Neural progenitor cell (in vitro differentiated cells): ENCODE results near the gene VDAC2.

Source experiments
- EZH2 ChIP-seq: fragments of 200-600 bp; sonication (generic); IDR thresholded peaks from 2 replicates; pipeline ENCODE4 v1.6.1; 2017; ENCODE audit warnings: antibody characterized with exemption, mild to moderate bottlenecking, moderate library complexity
- EZH2phosphoT487 ChIP-seq: fragments of 200-600 bp; sonication (generic); IDR thresholded peaks from 2 replicates; pipeline ENCODE4 v1.6.1; 2017; ENCODE audit warnings: antibody characterized with exemption

DNA sequence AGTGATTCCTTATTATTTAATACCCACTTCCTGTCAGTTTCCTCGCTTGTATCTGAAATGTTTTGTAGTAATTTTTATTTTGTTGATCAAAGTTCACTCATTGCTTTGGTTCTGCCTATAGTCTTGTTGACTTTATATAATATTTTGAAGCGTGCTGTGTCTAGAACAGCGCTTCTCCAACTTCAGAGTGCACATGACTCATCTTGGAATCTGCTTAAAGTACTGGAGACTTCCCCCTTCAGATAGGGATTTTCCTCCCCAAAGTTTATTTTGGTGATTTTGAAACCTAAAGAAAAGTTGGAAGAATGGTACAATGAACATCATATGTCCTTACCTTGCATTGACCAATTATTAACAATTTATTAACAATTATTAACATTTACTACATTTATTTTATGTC is 19.4 kb downstream of the VDAC2 start:
- TF ChIP-seq EZH2phosphoT487 (no peak), EZH2 (no peak)
